Measurements from ENCODE around the gene EBP.
"Not testable (repeated sequence)": the region's sequence is repeated elsewhere in the genome, so short reads cannot be mapped to it uniquely, and the experiment has no call there.

EBP gene

DNA sequence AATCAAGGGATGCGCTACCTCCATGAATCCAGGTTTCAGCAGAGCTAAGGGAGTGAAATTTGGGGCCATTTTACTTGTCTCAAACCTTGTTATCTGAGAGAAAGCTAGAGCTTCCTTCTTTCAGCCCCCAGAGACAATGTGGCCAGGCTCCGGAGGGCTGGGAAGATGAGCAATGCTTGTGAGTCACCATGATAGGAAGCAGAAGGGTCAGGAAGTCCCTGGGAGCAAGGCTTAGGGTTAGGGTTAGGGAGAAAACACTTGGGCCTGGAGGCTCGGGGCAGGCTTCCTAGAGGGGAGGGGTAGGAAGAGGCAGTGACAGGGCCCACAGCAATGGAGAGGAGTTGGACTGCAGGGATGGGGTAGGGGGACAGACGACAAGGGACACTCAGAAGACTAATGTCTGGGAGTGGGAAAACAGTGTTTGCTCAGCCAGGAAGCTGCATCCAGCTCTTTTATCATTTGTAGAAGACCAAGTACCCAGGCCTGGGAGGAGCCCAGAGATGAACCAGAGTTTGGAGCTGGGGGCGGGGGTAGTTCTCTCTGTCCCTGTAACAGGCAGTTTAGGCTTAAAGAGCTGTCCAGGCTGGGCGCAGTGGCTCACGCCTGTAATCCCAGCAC, 29.2 kb upstream of the EBP start:
- DNase-seq (ENCODE audit: insufficient read length, low spot score) (no peak), FAIRE-seq (no peak)

DNA sequence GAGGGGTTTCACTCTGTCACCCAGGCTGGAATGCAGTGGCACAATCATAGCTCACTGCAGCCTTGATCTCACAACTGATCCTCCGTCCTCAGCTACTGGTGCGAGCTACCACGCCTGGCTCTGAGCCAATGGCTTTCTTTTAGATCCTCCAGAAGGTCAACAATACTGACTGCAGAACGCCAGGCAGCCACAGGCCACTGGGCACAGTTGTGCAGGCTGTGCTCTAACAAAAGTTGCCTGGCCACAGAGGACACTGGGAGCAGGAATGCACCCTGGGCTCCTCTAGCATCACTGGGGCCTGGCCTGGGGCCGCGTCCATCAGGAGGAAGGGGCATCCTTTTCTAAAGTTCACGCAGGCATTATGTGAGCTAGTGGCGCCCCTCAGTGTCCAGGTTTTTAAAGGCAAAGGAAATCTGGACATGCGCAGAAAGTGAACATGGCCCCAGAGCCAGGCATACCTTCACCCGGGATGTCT, 27.7 kb upstream of the EBP start:
- no peak for DNase-seq (ENCODE audit: insufficient read length, low spot score)
- no peak for FAIRE-seq

DNA sequence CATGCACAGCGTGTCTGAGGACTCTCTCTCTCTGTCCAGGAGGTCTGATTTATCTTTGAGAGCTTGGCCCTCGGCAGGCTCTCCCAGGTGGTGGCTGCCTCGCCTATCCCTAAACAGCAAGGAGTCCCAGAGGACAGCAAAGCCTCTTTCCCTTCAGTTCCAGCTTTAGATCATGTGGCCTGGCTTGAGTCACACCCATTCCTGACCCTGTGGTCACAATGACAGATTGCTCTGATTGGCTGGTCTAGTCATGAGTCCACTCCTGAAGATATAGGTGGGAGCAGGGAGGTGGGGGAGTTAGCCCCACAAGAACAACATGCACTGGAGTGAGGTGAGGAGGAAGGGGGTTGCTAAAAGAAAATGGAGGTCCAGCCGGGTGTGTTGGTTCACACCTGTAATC, 24.9 kb upstream of the EBP start:
- DNase-seq (ENCODE audit: insufficient read length, low spot score) = no peak
- FAIRE-seq = no peak

DNA sequence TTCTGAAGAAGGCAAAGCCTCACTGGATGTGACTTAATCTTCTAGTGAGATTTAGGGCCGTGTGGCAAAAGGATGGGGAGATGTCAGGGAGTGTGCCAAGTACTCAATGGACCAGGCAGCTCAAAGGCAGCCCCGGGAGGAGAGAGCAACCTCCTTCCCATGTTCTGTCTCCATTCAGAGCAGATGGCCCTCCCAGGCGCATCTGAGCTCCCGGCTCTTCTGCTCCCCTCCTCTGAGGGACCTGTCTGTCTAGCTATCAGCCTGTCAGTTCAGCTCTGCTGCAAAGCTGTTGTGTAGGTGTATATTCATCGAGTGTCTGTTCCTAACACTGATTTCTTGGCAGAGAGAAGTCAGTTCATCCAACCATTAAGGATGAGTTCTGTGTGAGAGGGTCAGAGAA, 23.7 kb upstream of the EBP start:
- no peak for DNase-seq (ENCODE audit: insufficient read length, low spot score)
- FAIRE-seq = no peak

DNA sequence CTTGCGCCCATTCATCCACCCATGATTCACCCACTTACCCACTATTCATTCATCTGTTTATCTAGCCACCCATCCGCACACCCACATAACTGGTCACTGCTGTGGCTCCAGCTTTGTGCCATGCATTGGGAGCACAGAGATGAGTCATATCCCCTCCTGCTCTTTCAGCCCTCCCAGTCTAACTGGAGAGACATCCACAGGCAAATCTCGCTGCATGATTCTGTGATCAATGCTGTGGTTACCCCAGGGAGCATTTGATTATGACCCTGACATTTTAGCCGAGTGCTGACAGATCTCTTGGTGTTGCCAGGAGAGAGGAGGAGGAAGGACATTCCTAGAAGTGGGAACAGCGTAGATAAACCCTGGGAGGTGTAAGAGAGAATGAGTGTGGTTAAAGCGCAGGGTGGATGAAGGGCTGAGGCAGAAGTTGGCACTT, 23.2 kb upstream of the EBP start:
- FAIRE-seq = no peak

DNA sequence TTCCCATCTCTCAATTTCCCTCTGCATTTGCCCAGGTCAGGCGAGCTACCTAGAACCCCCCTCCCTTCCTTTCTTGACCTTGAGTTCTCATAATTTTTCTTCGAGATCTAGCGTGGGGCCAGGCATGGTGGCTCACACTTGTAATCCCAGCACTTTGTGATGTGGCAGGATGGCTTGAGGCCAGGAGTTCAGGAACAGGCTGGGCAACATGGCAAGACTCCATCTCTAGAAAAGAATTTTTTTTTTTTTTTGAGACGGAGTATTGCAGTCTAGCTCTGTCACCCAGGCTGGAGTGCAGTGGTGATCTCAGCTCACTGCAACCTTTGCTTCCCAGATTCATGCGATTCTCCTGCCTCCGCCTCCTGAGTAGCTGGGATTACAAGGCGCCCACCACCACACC, 17.3 kb upstream of the EBP start:
- DNase-seq (ENCODE audit: insufficient read length, low spot score) = no peak
- no peak for FAIRE-seq

More for the DNA sequence above, 23.2 kb upstream of the EBP start:
- peak; percentile 47 for DNase-seq (ENCODE audit: insufficient read length, low spot score)

DNA sequence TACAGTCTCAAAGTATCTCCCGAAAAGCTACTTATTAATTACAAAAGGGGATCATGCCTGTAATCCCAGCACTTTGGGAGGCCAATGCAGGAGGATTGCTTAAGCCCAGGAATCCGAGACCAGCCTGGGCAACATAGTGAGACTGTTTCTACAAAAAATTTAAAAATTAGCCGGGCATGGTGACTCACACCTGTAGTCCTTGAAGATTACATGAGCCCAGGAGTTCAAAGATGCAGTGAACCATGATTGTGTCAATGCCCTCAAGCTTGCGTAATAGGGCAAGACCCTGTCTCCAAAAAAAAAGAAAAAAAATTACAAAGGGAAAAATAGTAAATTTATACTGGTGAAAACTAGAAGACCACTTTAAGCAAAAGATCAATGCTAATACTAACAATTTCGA, 16.1 kb upstream of the EBP start:
- no peak for DNase-seq (ENCODE audit: insufficient read length, low spot score)
- FAIRE-seq = no peak

DNA sequence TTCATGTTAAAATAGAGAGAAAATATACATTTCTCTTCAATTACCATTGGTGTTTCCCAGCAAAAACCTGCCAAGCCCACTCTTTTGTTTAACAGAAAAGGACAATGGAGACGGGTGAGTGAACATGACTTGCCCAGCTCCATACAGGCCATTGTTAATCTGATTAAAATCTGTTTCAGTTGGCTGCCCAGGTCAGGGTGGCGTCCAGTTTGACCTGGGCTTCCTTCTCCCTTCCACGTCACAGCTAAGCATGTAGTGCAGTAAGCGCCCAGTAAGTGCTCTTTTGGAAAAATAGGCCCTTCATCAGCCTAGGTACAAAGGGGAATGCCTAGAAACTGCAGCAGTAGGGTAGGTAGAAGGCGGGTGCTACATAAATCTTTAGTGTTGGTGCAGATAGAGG, 14.4 kb upstream of the EBP start:
- FAIRE-seq = no peak
- DNase-seq (ENCODE audit: insufficient read length, low spot score) = no peak

DNA sequence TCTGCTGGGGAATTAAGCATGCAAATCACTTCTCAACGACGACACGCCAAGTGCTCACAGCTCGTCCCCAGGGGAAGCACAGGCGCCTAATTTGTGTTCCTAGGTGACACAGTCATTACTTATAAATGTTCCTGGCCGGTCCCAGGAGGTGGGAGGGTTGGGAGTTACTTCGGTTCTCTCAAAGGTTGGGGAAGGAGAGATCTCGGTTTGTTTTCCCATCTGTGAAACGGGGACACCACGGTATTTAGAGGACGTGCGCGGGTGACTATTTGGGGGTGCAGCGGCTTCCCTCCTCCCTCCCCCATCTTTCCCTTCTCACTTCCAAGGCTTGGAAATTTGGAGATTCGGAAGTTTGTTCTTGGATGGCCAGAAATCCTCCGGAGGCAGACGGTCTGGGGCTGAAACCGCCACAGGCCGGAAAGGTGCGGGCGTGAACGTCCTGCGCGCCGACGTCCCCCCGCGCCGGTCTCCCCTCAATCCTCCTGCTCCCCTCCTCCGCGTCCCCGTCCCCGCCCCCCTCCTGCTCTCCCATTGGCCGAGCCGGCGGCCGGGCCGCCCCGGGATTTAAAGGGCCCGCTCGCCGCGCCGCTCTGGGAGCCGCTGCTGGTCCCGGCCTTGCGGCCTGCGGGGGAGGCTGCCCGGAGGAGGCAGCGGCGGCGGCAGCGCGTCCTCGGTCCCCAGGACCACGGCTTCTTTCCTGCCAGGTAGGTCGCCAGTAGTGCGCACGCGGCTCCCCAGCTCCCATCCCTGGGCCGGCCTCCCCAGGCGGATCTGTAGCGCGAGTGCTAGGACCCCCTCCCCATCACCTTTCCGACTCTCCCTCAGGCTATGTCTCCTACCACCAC, 13.0 kb upstream of the EBP start, which contains the start of gene PORCN:
Gene PORCN (plus strand): TSS at position 593 of the 845 bp plus-strand sequence. CDS start 829 bp downstream, outside the sequence.
- FAIRE-seq (no peak), DNase-seq (ENCODE audit: insufficient read length, low spot score) (peak; percentile 68)

DNA sequence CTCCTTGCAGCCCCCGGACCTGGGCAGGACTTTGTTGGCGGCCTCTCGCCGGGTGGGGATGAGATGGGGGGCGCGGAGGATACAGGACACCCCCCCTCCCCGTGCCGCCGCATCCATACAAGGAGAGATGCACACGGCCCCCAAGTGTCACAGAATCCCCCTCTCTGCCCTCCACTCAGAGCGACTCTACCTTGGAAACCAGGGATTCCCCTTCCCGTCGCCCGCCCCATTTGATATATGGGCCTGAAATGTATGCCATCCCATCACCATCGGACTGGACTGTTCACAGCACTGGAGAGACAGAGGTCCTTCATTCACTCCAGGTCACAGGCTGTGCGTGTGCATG, 12.4 kb upstream of the EBP start:
- no peak for FAIRE-seq
- no peak for DNase-seq (ENCODE audit: insufficient read length, low spot score)

DNA sequence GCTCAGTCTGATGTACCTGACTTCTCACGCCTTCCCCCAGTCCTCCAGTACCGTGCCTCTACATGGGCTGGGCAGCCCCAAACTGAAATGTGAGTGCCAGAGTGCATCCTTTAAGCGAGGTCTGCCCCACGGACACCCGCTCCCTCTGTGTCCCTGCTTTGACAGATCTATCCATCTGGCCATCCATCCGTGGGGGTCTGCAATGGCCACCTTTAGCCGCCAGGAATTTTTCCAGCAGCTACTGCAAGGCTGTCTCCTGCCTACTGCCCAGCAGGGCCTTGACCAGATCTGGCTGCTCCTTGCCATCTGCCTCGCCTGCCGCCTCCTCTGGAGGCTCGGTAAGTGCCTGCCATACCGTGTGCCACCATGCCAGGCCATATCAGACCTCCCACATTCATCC, 12.0 kb upstream of the EBP start:
- DNase-seq (ENCODE audit: insufficient read length, low spot score) = no peak
- no peak for FAIRE-seq

DNA sequence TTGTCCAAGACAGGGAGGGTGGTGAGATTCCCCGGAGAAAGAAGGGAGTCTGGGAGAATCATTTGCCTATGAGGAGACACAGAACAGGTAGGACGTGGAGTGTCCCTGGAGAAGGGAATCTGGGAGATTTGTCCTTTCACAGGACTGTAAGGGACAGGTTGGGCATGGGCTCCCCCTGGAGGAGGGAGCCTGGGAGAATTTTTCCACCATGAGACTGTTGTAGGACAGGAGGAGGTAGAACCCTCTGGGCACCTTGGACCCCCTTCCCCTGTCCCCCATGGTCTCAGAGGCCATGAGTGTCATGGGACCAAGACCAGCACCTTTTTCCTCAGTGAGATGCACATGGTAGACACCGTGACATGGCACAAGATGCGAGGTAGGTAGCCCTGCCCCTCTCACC, 10.0 kb upstream of the EBP start:
- no peak for FAIRE-seq
- DNase-seq (ENCODE audit: insufficient read length, low spot score) = no peak

DNA sequence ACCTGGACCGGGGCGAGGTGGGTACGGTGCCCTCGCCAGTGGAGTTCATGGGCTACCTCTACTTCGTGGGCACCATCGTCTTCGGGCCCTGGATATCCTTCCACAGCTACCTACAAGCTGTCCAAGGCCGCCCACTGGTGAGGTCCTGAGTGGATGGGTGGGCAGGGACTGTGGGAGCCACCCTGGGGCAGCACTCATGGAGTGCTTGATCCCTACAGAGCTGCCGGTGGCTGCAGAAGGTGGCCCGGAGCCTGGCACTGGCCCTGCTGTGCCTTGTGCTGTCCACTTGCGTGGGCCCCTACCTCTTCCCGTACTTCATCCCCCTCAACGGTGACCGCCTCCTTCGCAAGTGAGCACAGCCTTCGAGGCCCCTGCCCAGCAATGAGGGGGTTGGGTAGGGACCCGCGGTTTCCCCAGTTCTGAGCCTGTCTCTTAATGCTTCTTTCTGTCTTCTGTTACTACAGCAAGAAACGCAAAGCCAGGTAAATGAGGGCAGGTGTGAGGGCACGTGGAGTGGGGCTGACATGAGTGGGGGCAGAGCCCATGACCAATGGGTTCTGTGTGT, 9.2 kb upstream of the EBP start:
- DNase-seq (ENCODE audit: insufficient read length, low spot score) (no peak), FAIRE-seq (no peak)

DNA sequence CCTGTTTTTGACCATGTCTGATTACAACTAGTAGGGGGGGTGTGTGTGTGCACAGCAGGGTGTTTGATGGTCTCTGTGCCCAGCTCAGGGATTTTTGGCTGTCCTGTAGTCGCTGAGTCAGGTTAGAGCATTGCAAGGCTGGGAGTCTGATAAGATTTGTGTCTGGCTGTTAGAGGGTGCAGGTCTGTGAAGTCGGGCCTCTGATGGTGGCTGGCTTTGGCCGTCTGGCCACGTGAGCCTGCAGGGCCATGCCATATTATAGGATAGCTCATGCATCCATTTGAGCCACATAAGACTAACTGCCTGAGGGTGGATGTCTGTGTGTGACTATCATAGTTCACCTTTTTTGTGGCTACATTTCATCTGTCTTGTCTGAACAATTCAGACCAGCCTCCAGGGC, 7.9 kb upstream of the EBP start:
- no peak for FAIRE-seq
- no peak for DNase-seq (ENCODE audit: insufficient read length, low spot score)

DNA sequence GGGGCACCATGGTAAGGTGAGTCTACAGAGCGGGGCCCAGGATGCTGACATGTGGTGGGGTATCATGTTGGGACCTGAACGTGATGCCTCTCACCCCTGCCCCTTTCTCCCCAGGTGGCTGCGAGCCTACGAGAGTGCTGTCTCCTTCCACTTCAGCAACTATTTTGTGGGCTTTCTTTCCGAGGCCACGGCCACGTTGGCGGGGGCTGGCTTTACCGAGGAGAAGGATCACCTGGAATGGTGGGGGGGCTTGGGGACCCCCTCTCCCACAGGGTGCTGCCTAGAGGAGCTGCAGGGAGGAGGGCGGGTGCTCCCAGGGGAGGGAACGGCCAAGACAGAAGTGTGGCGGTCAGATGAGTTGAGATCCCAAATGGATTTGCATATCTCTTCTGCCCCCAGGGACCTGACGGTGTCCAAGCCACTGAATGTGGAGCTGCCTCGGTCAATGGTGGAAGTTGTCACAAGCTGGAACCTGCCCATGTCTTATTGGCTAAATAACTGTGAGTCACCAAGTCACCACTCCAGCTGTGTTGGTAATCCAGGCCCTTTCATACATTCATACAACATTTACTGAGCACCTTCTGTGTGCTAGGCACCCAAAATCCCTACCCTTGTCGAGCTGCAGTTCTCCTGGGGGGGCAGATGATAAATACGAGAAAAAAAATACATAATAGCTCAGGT, 7.3 kb upstream of the EBP start:
- FAIRE-seq = no peak
- no peak for DNase-seq (ENCODE audit: insufficient read length, low spot score)

DNA sequence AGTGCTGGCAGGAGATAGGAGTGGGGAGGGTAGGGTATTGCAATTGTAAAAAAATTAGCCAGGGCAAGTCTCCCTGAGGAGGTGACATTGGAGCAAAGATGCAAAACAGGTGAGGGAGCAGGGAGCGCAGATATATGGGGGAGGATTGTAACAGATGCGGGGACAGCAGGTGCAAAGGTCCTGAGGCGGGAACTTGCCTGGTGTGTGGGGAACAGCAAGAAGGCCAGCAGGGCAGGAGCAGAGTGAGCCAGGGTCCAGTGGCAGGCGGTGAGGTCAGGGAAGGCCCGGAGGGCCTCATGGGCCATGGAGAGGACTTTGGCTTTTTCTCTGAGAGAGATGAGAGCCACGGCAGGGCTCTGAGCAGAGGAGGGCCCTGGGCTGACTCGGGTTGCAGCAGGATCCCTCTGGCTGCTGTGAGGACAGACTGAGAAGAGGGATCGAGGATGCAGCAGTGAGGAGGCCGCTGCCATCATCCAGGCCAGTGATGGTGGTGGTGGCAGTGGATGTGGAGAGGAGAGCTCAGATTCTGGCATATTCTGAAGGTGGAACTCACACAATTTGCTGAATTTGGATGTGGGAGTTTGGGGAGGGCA, 6.6 kb upstream of the EBP start:
- no peak for DNase-seq (ENCODE audit: insufficient read length, low spot score)
- no peak for FAIRE-seq

DNA sequence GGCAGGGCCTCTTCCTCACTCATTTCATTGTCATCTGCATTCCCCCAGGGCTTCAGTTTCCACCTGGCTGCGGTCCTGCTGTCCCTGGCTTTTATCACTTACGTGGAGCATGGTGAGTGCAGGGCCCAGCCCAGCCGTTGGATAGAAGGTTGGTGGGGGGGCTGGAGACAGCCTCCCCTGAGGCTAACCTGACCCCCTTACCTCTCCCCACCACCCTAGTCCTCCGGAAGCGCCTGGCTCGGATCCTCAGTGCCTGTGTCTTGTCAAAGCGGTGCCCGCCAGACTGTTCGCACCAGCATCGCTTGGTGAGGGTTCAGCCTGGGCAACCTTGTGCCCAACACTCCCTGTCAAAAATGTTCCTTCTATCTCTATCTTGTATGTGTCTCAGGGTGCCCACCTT, 5.8 kb upstream of the EBP start:
- FAIRE-seq = no peak
- DNase-seq (ENCODE audit: insufficient read length, low spot score) = no peak

DNA sequence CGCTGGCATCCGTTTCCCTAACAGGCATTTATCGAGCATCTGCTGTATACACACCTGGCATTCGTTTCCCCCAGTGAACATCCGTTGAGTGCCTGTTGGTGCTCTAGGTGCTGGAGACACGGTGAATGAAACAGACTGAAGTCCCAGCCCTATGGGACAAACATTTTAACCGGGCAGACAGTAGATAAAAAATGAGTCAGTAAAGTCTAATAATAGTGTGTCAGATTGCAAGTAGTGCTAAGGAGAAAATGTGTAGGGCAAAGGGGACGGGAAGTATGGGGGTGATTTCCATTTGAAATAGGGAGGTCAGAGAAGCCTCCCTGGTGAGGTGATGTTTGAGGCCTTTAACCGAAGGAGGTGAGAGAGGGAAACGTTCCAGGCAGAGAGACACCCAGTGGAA, 5.3 kb upstream of the EBP start:
- DNase-seq (ENCODE audit: insufficient read length, low spot score) (no peak), FAIRE-seq (no peak)

DNA sequence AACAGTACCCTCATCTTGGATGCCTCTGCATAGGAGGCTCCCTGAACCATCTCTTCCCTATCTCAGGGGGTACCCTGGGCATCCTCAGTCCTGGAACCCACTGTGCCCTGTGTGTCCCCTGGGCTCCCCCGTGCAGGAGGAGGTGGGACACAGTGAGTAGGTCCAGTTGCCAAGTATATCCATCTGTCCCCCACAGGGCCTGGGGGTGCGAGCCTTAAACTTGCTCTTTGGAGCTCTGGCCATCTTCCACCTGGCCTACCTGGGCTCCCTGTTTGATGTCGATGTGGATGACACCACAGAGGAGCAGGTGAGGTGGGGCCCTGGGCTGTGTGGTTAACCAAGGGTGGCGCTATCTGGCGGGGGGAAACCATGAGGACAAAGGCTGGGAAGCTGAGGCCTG, 4.6 kb upstream of the EBP start:
- DNase-seq (ENCODE audit: insufficient read length, low spot score) (no peak), FAIRE-seq (no peak)

DNA sequence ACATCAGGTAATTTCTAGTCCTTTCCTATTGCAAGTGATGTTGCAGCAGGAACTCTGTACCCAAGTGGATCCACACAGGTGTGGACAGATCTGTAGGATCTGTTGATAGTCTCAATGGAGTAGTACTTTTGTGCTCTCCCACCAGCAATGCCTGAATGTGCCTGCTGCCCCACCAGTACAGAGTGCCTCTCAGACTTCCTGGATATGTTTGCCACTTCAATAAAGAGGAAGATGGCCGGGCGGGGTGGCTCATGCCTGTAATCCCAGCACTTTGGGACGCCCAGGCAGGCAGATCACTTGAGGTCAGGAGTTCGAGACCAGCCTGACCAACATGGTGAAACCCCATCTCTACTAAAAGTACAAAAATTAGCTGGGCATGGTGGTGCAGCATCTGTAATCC, 2.1 kb upstream of the EBP start:
- not testable (repeated sequence) for FAIRE-seq; DNase-seq (ENCODE audit: insufficient read length, low spot score)

DNA sequence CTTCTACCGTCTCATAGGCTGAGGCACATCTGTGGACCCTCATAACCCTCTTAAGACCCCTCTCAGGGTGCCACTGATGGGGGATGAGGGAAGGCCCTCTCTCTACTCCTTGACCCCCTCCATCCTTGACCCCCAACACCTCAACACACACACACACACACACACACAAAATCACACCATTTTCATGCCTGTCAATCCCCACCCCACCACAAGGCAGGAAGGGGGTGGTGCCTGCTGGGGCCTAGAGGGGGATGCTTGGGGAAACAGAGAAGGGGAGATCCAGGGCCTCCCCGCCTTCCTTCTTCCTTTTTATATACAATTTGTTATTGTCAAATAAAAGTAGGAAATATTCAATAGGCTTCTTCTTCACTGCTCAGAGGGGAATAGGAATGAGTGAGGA, 1.2 kb upstream of the EBP start:
- no peak for FAIRE-seq

More for the DNA sequence above, 1.2 kb upstream of the EBP start:
- no peak for DNase-seq (ENCODE audit: insufficient read length, low spot score)
